Neutrophil (primary cell): ENCODE measurements around the gene LGALS9.

ENCODE experiments used
- H3K27ac ChIP-seq: fragments of 200-600 bp; sonication (generic); 2 replicates; pipeline ENCODE4 v1.5.1; 2016; ENCODE audit warnings: mild to moderate bottlenecking, moderate library complexity
- H3K27me3 ChIP-seq: fragments of 200-600 bp; sonication (generic); 2 replicates; pipeline ENCODE4 v1.6.0; 2016; ENCODE audit warnings: mild to moderate bottlenecking
- H3K36me3 ChIP-seq: fragments of 200-600 bp; sonication (generic); 2 replicates; pipeline ENCODE4 v1.5.1; 2017
- H3K4me1 ChIP-seq, 2 experiments: fragments of 200-600 bp in 1 of 2; sonication (generic) in 1 of 2; 1 replicate in 1 of 2; 2 replicates in 1 of 2; pipeline versions ENCODE4 v1.5.1 to v1.6.1; 2013 to 2016; ENCODE audit warnings: low read depth in 1 of 2, low read length in 1 of 2, mild to moderate bottlenecking in 1 of 2, moderate library complexity in 1 of 2; ENCODE audit not compliant: control insufficient read depth in 1 of 2, insufficient read depth in 1 of 2
- H3K4me3 ChIP-seq, 2 experiments: fragments of 200-600 bp in 1 of 2; sonication (generic) in 1 of 2; 1 replicate in 1 of 2; 2 replicates in 1 of 2; pipeline ENCODE4 v1.5.1; 2013 to 2016; ENCODE audit warnings: low read depth in 1 of 2, low read length in 1 of 2, mild to moderate bottlenecking in 1 of 2, moderate library complexity in 1 of 2
- H3K9me3 ChIP-seq: fragments of 200-600 bp; sonication (generic); 2 replicates; pipeline ENCODE4 v1.5.1; 2016
- TF ChIP-seq, protein P1 (sequence below): fragments of 200-600 bp; sonication (generic); IDR thresholded peaks from 2 replicates; pipeline ENCODE4 v1.5.1; 2016; ENCODE audit warnings: antibody characterized with exemption

The LGALS9 gene

GRCh38 chr17:27595208-27595607 is 35.8 kb upstream of the LGALS9 start:
- H3K4me3 ChIP-seq, result no peak overlapping the region
- H3K9me3 ChIP-seq, result no peaks in the 10 kb centered on the region
- H3K27ac ChIP-seq, result no peak overlapping the region
- H3K36me3 ChIP-seq, result peaks cover 88% of the 10 kb centered on the region
- TF ChIP-seq, protein P1, sequence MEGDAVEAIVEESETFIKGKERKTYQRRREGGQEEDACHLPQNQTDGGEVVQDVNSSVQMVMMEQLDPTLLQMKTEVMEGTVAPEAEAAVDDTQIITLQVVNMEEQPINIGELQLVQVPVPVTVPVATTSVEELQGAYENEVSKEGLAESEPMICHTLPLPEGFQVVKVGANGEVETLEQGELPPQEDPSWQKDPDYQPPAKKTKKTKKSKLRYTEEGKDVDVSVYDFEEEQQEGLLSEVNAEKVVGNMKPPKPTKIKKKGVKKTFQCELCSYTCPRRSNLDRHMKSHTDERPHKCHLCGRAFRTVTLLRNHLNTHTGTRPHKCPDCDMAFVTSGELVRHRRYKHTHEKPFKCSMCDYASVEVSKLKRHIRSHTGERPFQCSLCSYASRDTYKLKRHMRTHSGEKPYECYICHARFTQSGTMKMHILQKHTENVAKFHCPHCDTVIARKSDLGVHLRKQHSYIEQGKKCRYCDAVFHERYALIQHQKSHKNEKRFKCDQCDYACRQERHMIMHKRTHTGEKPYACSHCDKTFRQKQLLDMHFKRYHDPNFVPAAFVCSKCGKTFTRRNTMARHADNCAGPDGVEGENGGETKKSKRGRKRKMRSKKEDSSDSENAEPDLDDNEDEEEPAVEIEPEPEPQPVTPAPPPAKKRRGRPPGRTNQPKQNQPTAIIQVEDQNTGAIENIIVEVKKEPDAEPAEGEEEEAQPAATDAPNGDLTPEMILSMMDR, result no peak
- no peaks in the 10 kb centered on the region for H3K27me3 ChIP-seq
- H3K4me1 ChIP-seq, result no peaks in the 10 kb centered on the region

GRCh38 chr17:27596096-27596495 is 34.9 kb upstream of the LGALS9 start:
- no peak overlapping the region for H3K27ac ChIP-seq
- no peaks in the 10 kb centered on the region for H3K9me3 ChIP-seq
- TF ChIP-seq, protein P1, result no peak
- H3K27me3 ChIP-seq, result no peaks in the 10 kb centered on the region
- H3K4me1 ChIP-seq, result no peaks in the 10 kb centered on the region
- H3K4me3 ChIP-seq, result no peak overlapping the region
- peaks cover 86% of the 10 kb centered on the region for H3K36me3 ChIP-seq

GRCh38 chr17:27596566-27597187 is 34.3 kb upstream of the LGALS9 start:
- Histone ChIP-seq H3K4me3 (no peak overlapping the region), H3K9me3 (no peaks in the 10 kb centered on the region), H3K27me3 (no peaks in the 10 kb centered on the region), H3K36me3 (peaks cover 87% of the 10 kb centered on the region), H3K4me1 (no peaks in the 10 kb centered on the region), H3K27ac (no peak overlapping the region)
- TF ChIP-seq, protein P1, result no peak

GRCh38 chr17:27597188-27597580 is 33.8 kb upstream of the LGALS9 start:
- peaks cover 82% of the 10 kb centered on the region for H3K36me3 ChIP-seq
- no peak overlapping the region for H3K4me3 ChIP-seq
- no peaks in the 10 kb centered on the region for H3K4me1 ChIP-seq
- H3K9me3 ChIP-seq, result no peaks in the 10 kb centered on the region
- TF ChIP-seq, protein P1, result no peak
- no peaks in the 10 kb centered on the region for H3K27me3 ChIP-seq
- H3K27ac ChIP-seq, result no peak overlapping the region

GRCh38 chr17:27597783-27598320 is 33.1 kb upstream of the LGALS9 start:
- Histone ChIP-seq H3K4me3 (no peak overlapping the region), H3K9me3 (no peaks in the 10 kb centered on the region), H3K36me3 (peaks cover 75% of the 10 kb centered on the region), H3K4me1 (no peaks in the 10 kb centered on the region), H3K27ac (no peak overlapping the region), H3K27me3 (no peaks in the 10 kb centered on the region)
- TF ChIP-seq, protein P1, result no peak
